Stimulated activated CD8-positive, alpha-beta memory T cell treated with anti-CD3 and anti-CD28 coated beads, Interleukin-4, amount 100 ng/mL, for 1 hour (primary cell): Measurements from ENCODE around the gene ONECUT3.

Experiments
- DNase-seq, 2 donors: peaks; one replicate each; pipeline ENCODE4 v3.0.0-alpha.2; 2020; ENCODE audit warnings: low read depth in 2 of 2, low spot score in 1 of 2

The ONECUT3 gene

DNA sequence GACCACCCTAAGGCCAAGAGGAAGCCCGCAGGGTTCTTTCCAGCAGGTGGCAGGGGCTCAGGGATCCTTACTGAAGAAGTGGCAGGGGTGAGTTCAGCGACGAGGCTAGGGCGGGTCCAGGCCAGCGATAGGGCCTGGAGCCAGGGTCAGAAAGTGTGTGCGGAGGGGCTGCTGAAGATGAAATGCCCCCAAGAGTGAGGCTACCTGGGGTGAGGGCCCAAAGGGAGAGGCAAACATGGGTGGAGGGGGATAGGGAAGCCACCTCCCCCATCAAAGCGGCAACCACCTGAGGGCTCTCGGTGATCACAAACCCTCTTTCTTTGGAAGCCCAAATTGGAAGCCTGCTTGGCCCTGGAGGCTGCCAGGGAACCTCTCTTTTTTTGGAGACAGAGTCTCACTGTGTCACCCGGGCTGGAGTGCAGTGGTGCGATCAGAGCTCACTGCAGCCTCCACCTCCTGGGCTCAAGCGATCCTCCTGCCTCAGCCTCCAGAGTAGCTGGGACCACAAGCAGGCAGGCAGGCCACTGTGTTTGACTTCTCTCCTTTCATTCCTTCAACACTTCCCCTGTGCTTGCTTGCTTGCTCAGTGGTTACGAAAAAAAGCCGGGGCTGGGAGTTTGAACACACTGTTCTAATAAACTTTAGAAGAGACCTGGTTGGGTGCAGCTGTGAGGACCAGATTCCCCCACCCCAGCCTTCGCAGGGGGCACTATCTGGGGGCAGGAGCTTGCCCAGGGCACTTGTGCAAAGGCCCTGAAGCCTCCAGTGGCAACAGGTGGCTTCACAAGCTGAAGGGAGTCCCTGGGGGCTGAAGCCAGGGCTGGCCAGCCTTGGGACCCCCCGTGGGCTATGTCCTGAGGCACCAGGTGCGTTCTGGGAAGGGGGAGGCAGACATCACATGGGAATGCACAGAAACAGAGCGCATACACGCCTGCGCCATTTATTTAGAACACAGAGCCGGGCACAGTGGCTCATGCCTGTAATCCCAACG is 60.2 kb downstream of the ONECUT3 start:
- DNase-seq: no peak

DNA sequence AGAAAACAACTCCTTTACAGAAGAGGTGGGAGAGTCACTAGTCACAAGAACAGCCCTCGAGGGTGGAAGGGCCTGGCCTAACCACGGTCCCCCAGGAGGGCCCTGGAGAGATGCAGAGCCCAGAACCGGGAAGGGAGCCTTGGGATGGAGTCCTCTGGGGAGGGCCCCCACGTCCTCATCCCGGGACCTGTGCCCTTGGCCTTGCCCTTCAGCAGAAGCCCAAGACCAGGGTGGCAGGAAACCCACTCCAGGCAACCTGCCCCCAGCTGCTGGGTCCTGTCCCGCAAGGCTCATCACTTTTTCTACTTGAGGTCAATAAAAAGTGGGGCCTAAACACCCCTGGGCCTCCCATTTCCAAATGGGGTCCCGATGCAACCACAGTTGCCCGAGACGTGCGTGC is 61.1 kb downstream of the ONECUT3 start:
- DNase-seq: no peak

DNA sequence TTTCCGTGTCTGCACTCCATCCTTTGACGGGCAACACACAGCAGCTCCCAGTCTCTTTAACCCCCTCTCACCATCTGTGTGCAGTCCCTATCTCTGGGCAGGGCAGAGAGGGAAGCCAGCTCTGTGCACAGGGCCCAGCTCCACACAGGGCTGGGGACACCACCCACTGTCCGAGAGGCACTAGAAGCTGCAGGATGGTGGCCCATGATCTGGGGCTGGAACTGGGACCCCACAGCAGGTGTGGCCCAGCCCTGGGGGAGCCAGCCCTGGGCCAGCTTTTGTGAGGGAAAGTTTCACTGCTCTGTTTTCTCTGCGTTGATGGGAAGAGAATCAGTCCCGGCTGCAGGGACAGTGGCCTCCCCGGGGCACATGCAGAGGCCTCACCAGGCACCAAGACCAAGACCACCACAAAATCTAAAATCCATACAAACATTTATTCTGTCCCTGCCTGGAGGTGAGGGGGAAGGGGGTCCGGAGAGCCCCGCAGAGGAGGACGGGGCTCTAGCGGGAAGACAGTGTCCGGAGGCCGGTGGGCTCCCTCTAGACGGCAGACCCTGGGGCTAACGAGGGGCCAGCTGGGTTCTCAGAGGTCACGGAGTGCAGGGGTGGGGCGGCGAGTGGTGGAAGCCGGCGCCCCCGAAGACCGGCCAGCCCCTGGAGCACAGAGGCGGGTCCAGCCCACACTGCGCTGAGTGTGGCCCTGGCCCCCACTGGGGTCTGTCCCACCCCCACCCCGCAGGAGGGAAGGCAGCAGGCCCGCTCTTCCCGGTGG is 61.7 kb downstream of the ONECUT3 start:
- no peak for DNase-seq

DNA sequence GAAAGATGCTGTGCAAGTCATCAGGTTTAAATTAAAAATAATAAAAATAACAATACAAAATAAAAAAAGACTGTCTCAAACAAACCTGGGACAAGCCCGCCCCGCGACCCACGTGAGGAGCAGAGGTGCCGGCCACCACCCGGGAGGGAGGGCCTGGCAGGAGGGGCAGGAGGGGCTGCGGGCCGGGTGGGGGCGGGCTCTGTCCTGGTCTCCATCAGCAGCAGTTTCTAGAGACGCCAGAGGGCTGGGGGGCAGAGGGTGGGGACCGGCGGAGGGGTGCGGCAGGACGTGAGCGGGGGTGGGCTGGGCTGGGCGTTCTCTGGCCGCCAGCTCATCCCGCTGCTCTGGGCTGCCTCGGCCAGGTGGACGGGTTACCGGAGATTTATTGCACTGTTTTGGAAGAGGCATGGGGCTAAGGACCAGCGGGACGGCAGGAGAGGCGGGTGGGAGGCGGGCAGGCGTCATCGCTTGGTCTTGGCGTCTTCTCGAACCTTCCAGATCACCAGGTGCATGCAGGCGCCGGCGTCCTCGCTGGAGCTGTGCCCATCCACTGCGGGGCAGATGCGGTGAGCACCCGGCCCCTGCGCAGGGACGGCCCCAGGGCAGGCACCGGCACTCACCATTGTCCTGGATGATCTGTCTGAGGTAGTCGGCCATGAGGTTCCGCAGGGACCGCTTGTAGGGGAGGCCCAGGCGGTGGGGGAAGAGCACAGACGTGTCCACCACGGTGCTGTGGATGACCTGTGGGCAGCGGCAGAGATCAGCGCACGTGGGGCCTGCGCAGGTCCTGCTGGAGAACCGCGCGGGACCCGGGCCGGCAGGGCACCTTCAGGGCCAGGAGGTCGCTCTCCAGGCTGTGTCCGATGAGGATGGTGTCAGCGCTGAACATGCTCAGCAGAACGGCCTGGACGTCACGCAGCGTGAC is 62.6 kb downstream of the ONECUT3 start:
- DNase-seq: no peak

DNA sequence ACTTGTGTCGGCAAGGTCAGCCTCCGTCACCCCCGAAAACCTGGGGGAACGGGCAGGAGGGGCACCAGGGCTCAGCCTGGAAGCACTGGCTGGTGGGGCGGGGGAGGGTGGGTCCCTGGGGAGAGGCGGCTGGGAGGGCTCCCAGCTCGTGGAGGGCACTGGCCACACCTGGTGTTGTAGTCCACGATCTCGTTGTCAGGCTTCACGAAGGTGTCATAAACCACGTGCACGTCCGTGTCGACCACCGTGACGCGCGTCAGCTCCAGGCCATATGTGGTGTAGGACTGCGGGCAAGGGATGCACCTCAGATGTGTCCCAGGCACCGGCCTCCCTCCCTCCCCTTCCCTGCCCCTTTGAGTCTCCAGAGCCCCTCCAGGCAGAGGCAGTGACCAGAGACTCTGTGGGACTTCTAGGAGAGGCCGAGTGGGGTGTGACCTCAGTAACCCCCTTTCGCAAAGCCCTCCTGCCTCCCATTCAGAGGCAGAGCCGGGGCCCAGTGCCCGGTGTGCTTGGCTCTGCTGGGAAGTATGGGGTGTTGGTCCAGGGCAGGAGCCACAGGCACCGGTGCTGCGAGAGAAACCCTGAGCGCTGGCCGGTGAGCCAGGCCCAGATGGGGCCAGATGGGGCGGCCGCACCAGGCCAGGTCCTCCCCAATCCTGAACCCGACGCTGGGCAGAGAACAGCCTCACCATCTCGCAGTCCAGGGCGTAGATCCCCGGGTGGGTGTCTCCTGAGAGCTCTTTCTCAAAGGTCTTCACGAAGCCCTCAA is 63.4 kb downstream of the ONECUT3 start:
- DNase-seq: no peak

DNA sequence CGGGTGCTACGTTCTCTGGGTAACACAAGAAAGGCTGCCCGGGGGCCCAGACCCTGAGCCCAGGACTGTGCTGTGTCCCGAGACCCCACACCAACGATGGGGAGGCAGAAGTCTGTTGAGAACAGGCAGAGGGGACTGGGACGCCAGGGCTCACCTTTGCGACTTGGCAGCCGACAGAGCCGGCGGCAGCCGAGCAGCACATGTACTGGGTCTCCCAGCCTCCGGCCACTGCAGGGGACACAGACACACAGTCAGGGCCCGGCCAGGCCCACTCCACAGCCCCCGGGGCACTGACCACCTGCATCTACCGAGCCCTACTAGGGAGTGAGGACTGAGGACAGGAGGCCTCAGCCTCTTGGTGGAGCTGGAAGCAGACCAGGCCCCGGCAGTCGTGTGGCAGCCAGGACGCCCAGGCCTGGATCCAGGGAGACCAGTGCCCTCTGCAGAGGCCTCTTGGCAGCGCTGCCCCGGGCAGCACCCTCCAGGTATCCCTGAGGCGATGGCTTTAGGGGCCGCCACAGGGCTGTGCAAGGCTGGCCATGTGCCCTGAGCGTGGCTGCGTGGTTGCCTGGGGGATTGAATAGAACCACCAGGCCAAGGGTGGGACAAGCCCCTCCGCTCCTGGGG is 64.4 kb downstream of the ONECUT3 start:
- no peak for DNase-seq

DNA sequence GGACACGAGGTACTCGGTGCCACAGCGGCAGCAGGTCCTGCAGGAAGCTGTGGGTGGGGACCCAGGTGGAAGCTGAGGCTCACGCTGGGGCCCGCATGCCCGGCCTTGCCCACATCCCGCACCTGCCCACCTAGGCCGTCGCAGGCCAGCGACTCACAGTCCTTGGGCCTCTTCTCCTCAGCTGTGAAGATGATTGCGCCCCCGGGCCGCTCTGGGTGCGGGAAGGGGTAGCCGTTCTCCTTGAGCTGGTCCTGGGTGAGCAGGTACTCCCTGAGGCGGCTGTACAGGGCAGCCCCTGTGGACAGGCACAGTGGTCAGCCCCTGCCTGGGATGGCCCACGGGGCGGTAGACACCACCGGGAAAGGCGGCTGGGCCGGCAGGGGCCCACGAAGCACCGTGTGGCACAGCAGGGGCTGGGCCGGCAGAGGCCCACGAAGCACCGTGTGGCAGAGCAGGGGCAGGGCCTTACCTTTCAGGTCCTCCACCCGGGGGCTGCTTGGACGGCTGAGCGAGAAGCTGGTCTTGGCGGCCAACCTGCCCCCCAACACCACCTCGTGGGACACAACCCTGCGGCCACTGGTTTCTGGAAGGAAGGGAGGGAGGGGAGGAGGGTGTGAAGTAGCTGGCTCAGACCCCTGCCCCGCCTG is 65.4 kb downstream of the ONECUT3 start:
- DNase-seq: no peak

DNA sequence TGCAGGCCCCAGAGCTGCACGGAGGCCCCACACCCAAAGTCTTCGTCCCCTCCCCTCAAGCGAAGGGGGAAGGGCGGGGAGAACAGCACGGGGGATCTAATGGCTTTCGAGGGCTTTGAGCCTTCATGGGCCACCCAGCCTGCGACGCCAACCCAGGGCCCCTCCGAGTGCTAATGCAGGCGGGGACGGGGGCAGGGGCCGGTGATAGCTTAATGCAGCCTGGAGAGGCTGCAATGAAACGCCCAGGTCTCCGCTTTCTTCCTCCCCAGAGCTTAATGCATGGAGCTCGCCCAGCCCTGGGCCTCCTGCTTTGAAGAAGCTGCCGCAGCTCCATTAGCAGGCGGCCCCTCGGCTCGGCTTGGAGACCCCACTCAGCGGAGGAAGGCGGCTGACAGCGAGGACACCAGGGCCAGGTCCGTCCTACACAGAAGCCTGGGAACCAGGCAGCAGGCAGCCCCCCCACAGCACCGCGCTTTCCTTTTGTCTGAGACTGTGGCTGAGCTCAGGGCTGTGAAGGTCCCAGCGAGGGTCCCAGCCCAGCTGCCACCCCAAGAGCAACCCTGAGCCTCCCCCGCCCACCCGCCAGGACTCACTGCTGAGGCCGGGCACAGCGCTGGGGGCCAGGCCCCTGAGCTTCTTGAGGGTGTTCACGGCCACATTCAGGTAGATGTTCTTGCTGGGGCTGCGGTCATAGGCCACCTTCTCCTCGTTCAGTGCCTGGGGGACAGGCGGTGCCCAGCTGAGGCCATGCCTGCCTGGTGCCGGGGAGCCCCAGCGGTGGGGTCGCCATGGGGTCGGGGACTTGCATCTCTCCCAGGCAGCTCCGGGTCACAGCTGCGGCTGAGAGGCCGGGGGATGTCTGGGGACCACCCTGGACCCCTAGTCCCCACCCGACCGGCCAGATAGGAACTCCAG is 66.3 kb downstream of the ONECUT3 start:
- no peak for DNase-seq

DNA sequence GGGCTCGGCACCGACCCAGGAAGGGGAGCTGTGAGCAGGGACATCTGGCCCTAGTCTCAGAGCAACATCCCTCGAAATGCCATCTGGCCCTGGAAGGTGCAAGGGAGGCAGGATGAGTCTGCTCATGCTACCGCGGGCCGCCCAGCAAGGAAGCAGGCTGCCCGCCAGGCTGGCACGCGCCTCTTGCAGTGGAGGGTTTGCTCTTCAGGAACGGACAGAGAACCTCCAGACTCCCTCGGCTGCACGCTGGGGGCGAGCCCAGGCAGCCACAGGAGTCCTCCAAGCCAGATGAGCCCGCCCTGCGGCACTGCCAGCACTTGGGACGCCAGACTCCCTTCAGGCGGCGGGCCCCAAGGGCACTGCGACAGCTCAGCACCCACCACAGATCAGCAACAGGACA is 68.9 kb downstream of the ONECUT3 start:
- no peak for DNase-seq

DNA sequence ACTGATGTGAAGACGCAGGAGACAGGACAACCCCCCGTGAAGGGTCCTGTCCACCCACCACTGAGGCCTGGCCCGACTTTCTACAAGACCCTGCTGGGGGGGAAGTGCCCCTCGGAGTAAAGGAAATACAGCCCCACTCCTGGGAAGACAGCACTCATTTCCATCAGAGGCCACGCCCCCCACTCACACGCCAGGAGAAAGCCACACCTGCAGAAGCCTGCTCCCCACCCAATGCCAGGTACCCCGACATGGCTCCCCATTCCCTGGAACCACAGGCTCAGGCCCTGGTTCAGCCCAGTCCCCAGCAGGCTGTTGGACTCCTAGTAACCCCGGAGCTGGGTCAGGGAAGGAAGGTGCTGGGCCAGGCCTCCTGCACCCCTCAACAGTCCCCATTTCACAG is 69.7 kb downstream of the ONECUT3 start:
- DNase-seq: no peak

DNA sequence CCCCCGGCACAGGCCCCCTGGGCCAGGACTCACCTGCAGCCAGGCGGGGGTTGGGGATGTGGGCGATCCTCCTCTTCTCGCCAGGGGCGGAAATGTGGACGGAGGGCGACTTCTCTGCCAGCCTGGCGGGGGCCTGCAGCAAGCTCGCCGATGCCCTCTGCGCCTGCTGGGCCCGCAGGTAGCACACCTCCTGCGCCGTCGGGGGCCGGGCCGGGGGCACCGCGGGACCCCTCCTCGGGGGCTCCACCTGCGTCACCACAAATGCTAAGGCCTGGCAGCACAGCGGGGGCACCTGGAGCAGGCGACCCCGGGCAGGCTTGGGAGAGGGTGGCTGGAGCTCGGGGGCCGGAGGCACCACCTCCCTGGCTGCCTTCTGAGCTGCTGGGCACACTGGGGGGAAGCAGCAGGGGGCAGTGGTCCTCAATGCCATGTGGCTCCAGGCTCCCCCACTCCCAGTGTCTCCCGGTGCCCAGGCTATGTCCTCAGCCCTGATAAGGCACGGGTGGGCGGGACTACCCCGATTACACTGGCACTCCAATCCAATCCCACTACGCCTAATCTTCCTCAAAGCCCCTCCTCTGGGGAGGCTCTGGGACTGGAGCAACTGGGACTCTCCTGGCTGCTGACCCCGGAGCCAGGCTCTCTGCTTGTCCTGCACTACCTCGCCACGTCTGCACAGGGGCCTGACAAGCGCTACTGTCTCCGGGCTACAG is 70.4 kb downstream of the ONECUT3 start:
- no peak for DNase-seq

DNA sequence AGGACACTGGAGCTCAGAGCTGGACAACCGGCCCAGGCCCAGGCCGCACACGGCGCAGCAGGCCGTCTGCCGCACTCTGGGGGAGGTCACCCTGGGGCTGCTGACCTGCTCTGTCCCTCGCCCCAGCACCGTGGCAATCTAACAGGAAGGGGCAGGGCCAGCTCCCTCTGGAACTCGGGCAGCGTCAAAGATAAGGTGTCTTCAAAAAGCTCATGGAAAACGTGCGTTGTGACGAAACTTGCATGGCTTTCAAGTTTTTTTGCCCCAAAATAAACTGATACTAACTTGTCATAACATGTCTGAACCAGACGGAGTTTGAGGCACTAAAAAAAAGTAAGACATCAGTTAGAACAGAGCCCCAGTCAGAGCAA is 70.9 kb downstream of the ONECUT3 start:
- no peak for DNase-seq

DNA sequence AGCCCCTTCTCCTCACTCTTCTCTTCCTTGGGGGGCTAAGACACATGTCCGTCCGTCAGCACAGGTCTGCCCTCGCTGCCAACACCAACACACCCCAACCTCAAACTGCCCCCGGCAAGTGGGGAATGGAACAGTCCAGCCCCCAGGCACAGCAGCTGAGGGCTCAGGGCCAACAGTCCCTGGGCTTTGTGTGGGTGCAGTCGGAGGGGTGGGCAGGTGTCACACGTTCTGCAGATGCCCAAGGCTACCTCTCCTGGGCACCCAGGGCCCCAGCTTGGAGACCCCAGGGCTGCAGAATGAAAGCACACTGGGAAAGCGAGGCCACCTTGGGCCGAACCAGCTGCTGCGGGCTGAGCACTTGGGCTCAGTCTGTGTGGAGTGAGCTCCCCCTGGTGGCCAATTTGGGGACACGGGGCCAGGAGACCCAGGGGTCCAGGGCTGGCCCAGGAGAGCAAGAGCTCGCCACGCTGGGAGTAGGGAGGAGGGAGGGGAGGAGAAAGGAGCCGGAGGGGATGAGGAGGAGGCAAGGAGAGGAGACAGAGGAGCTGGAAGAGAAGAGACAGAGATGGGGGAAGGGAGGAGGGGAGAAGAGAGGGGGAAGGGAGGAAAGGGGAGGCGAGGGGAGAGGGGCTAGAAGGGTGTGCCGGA is 72.7 kb downstream of the ONECUT3 start:
- peak; percentile 64 to 65 for DNase-seq

DNA sequence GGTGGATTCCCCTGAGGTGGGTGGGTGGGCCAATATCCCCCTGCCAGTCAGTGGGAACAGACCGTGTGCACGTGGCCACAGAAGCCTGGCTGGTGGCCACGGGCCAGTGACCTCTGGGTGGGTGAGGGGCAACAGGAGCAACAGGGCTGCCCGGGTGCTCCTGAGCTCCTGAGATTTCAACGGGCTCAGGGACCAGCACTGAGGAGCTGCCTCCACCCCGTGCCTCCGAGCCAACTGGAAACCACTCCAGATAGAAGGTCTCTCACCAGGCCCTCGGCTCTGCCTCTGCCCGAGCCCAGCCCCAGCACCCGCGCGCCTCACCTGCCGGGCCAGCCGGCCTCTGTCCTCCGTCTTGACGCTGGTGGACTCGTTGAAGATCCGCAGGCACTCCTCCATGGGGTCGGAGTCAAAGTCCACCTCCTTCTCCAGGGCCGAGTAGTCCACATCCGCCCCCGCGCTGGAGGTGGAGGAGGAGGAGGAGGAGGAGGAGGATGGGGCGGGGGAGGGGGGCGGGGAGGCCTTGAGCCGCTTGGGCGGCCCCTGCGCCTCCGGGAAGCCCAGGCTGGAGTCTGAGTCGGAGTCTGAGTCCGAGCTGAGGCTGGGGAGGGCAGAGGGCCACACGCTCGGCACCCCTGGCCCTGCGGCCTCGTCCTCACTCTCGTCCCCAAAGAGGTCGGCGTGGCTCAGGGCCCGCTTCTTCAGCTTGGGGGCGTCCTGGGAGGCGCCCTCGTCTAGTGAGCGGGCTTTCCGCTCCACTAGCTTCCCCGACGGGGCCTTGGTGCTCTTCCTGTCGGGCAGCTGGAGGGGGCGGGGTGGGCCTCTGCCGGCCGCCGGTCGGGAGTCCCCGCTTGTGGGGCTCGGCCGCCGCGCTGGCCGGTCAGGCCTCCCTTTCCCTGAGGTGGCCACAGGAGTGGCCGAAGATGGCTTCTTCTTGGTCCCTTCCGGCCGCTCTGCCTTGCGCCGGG is 73.5 kb downstream of the ONECUT3 start:
- no peak for DNase-seq

DNA sequence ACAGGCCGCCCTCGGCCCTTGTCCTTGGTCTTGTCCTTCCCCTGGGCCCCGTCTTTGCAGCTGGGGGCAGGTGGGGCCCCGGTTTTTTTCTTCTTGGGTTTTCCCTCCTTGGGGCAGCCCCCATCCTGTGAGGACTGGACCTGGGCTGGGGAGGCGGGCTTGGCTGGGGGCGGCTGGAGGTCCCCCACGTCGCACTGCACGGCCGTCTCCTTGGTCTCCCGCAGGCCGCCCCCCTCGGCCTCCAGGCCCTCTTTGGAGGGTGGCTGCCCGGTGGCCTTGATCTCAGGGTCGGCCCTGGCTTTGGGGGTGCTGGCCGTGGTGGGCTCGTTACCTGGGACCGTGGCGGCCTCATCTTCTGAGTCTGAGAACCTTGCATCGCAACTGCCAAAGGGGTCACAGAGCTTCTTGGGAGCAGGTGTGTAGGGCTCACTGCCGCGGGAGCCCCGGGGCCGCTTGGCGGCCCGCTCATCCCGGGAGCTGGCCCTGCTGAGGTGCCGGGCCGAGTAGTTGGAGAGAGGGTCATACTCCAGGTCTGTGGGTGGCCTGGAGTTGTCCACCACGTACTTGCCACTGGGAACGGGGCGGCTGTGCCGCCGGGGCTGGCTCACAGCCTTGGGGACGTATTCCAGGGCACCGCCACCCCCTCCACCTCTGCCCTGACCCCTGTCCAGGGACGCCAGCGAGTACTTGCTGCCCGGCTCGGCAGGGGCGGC is 74.4 kb downstream of the ONECUT3 start:
- no peak for DNase-seq
